ENCODE results near the gene KRTAP10-5.

KRTAP10-5 gene

GRCh38 chr21:44626262-44626661, 45.9 kb upstream of the KRTAP10-5 start:
- H3K27ac ChIP-seq (replicated peaks) = no peak overlapping the region
- no peaks in the 10 kb centered on the region for H3K27me3 ChIP-seq (ENCODE audit: insufficient read depth, poor library complexity, severe bottlenecking)
- no peak for DNase-seq (ENCODE audit: low read depth in 1 of 2, low spot score in 1 of 2)
- TF ChIP-seq GABPA (IDR thresholded peaks at IDR 0.05; ENCODE audit: low read depth) (no peak), POLR2AphosphoS5 (IDR thresholded peaks at IDR 0.05; ENCODE audit: low read depth) (no peak), REST (IDR thresholded peaks at IDR 0.05; ENCODE audit: insufficient replicate concordance, low read depth) (no peak), CTCF (IDR thresholded peaks at IDR 0.05; ENCODE audit: insufficient read depth, low read length) (no peak), SPI1 (IDR thresholded peaks at IDR 0.05; ENCODE audit: borderline replicate concordance, low read depth) (no peak)
- no peak overlapping the region for H3K4me3 ChIP-seq (replicated peaks; ENCODE audit: insufficient read depth, low read length)

- DNase-seq (ENCODE audit: low read depth in 1 of 2, low spot score in 1 of 2) = no peak
- no peaks in the 10 kb centered on the region for H3K27me3 ChIP-seq (ENCODE audit: insufficient read depth, poor library complexity, severe bottlenecking)
- H3K27ac ChIP-seq (replicated peaks) = no peak overlapping the region
- no peak overlapping the region for H3K4me3 ChIP-seq (replicated peaks; ENCODE audit: insufficient read depth, low read length)
- TF ChIP-seq CTCF (IDR thresholded peaks at IDR 0.05; ENCODE audit: insufficient read depth, low read length) = no peak
- no peak for TF ChIP-seq POLR2AphosphoS5 (IDR thresholded peaks at IDR 0.05; ENCODE audit: low read depth)
- TF ChIP-seq SPI1 (IDR thresholded peaks at IDR 0.05; ENCODE audit: borderline replicate concordance, low read depth) = no peak
- no peak for TF ChIP-seq REST (IDR thresholded peaks at IDR 0.05; ENCODE audit: insufficient replicate concordance, low read depth)
- no peak for TF ChIP-seq GABPA (IDR thresholded peaks at IDR 0.05; ENCODE audit: low read depth)
Measured at GRCh38 chr21:44625756-44626155, 45.4 kb upstream of the KRTAP10-5 start.

- Histone ChIP-seq H3K27ac (replicated peaks) (no peak overlapping the region), H3K27me3 (ENCODE audit: insufficient read depth, poor library complexity, severe bottlenecking) (no peaks in the 10 kb centered on the region), H3K4me3 (replicated peaks; ENCODE audit: insufficient read depth, low read length) (no peak overlapping the region)
- TF ChIP-seq POLR2AphosphoS5 (IDR thresholded peaks at IDR 0.05; ENCODE audit: low read depth) = no peak
- no peak for TF ChIP-seq GABPA (IDR thresholded peaks at IDR 0.05; ENCODE audit: low read depth)
- TF ChIP-seq REST (IDR thresholded peaks at IDR 0.05; ENCODE audit: insufficient replicate concordance, low read depth) = no peak
- TF ChIP-seq CTCF (IDR thresholded peaks at IDR 0.05; ENCODE audit: insufficient read depth, low read length) = no peak
- no peak for TF ChIP-seq SPI1 (IDR thresholded peaks at IDR 0.05; ENCODE audit: borderline replicate concordance, low read depth)
- DNase-seq (ENCODE audit: low read depth in 1 of 2, low spot score in 1 of 2) = no peak
Measured at GRCh38 chr21:44623575-44623974, 43.2 kb upstream of the KRTAP10-5 start.

All from HL-60 (cell line).